Left forelimb (tissue), 1 donor: Measurements from ENCODE around the gene MYBPH.

Experiments used
- DNase-seq: peaks from one replicate; pipeline ENCODE4 v3.0.0-alpha.2; 2018; ENCODE audit warnings: low spot score

The MYBPH gene

DNA sequence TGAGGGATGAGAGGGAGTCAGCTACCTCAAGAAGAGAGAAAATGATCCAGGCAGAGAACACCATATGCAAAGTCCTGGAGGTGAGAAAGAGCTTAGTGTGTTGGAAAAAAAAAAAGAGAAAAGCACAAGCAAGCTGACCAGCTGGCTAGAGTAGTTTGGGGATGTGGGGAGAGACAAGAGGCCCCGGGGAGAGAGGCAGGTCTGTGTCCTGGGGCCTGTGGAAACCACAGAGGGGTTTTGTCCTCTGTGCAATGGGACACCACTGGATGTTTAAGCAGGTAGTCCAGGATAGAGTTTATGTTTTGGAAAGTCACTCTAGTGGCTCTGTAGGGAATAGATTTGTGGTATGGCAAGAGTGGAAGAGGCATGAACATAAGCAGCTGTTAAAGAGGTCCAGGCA lies 25.3 kb upstream of the MYBPH start:
- DNase-seq = no peak

GRCh38 chr1:203199816-203200571 lies 24.4 kb upstream of the MYBPH start:
- DNase-seq = no peak

DNA sequence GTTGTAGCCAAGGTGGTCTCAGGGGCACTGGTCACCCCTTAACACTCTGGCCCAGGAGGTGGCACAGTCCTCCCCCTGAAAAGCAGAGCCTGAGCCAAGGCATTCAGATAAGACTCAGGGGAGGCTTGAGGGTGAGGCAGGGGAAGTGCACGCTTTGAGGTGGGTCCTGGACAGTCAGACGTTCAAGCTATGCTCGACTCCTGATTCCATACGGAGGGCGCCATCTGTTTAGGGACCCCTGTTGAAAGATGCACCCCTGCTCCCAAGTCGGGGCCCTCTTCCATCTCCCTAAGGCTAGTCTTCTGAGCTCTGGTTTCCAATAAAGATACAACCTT lies 23.8 kb upstream of the MYBPH start:
- no peak for DNase-seq

- DNase-seq = no peak
Observed at GRCh38 chr1:203199002-203199401, 23.4 kb upstream of the MYBPH start.

GRCh38 chr1:203197625-203198024 lies 22.0 kb upstream of the MYBPH start:
- DNase-seq = peak; percentile 15

GRCh38 chr1:203196371-203196770 lies 20.7 kb upstream of the MYBPH start:
- no peak for DNase-seq

DNA sequence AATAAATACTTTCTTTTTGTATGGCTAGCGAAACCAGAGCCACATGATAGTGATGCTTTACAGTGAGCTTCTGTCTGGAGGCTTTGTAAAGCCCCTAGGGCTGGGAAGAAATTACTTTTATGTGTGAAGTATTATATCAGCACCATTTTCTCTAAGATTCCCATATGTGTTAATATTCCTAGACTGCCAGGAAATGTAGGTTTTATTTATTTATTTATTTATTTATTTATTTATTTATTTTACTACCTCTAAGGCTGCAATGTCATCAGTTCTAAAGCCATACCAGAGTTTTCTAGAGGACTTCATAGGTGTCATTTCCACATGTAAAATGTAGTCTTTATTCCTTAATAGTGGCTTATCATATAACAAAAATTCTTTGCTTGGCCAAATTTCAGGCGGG lies 15.3 kb upstream of the MYBPH start:
- DNase-seq = no peak

GRCh38 chr1:203189951-203190352 lies 14.3 kb upstream of the MYBPH start:
- DNase-seq = no peak

GRCh38 chr1:203188686-203189232 lies 13.1 kb upstream of the MYBPH start:
- DNase-seq = no peak

GRCh38 chr1:203187689-203188264 lies 12.2 kb upstream of the MYBPH start:
- no peak for DNase-seq

DNA sequence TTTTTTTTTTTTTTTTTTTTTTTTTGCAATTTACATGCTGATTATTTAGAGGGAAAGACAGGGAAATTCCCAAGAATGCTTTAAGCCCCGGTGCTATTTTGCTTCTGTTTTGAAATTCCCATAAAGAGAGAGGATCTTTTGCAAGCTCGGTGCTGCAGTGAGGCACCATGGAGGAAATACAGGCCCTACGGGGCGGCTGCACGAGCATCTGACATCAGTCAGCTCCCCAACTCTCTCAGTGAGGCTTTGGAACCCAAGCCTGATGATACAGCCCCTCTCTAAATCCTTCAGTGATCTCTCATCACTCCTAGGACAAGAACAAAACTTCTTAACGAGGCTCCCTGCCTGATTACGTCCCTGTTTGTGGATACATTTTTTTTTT lies 11.7 kb upstream of the MYBPH start:
- peak; percentile 15 for DNase-seq

GRCh38 chr1:203186446-203187303 lies 11.0 kb upstream of the MYBPH start, which contains the start of gene CHI3L1:
CHI3L1 (minus strand) TSS chr1:203186704; CDS start chr1:203186623, 81 bp downstream.
- DNase-seq = peak; percentile 55

DNA sequence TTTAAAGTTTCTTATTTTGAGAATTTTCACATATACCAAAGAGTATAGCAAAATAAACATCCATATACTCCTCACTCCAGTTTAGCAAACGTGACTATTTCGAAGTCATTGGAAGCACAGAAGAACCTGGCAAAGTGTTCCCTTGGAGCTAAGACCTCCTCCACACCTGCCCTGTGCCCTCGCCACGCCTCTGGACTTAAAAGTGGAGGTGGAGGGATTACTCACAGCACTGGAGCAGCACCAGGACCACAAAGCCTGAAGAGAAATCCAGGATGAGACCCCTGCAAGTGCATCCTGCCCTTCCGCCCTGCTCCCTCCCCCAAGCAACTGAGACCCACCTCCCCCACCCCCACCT lies 10.4 kb upstream of the MYBPH start:
- peak; percentile 47 for DNase-seq

- DNase-seq = peak; percentile 22
Observed at GRCh38 chr1:203185585-203185984, 10.0 kb upstream of the MYBPH start.

GRCh38 chr1:203185061-203185461 lies 9.4 kb upstream of the MYBPH start:
- peak; percentile 33 for DNase-seq

DNA sequence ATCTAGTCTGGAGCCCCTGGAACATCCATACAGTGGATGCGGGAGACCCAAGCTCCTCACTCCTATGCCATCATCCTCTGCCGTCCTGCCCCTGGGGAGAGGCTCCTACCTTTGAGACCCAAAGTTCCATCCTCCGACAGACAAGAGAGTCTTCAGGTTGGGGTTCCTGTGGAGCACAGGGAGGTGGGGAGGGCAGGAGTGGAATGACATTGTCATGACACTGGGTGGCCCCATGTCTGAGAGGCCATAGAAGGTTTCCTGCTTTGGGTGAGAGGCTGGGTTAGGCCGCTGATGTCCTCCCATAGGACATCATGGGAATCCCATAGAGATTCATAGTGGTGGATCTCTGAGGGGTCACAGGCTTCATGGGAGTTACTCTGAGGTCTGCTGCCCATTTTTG lies 8.8 kb upstream of the MYBPH start:
- DNase-seq = no peak

DNA sequence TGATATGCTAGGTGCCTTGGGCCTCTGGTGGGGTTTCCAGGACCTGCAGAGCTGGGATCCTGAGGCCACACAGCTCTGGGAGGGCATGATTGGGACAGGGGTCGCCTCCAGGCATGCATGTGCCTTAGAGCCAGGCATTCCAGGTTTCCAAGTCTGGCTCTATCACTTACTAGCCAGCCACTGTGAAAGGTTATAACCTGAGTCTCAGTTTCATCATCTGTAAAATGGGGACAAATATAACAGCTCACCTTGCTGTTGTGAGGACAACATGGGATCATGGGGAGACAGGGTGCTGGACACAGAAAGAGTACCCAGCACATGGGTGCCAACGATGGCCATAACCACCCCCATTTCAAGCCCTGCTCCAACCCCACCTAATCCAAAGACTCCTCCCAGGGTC lies 8.2 kb upstream of the MYBPH start:
- DNase-seq = no peak

DNA sequence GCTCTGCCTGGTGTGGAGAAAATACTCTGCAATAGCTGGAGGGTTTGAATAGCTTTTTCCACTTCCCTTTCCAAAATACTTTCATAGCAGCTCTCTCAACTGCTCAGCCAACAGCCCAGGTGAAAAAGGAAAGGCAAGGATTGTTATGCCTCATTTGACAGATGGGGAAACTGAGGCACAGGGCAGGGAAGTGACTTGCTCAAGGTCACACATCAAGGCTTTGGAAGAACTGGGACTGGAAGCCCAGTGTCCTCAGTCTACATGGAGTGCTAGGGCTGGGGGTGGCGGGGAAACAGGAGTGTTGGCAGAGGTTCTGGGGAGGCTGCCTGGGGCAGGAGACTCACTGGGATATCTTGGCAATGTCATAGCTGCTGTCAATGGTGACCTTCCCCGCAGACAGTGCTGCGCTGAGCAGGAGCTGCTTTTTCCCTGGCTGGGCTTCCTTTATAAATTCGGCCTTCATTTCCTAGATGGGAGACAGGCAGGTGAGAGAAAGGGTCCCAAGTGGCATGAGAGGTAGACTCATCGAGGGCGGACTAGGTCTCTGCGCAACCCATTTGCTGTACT lies 6.8 kb upstream of the MYBPH start:
- no peak for DNase-seq

GRCh38 chr1:203181586-203182386 lies 6.2 kb upstream of the MYBPH start:
- DNase-seq = no peak

DNA sequence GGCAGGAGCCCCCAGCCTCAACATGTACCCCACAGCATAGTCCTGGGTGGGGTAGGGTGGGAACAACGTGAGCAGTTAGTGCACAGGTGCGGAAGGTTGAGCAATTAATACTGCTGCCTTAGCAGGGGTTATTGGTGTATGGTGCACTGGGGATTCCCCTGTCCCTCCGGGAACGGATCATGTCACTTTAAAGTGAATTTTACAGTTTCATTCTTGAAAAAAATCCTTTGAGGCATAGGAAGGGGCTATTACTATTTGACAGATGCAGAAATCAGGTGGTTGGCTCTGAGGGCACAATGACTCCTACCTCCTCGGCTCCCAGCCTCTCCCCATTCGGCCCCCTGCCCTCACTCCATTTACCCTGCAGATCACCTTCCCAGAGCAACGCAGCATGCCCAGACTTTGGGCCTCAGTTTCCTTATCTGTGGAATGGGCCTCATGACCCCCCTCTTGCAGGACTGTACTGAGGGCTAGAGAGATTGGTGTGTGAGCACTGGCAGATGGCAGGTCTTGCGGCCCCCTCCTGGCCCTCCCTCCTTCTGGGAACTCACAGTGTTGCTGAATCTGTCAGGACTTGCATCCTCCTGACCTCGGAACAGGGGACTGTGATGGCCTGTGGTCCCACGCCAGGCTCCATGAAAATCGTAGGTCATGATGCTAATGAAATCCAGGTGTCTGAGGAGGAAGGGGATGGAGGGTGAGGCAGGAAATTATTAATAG lies 5.1 kb upstream of the MYBPH start:
- DNase-seq = no peak

DNA sequence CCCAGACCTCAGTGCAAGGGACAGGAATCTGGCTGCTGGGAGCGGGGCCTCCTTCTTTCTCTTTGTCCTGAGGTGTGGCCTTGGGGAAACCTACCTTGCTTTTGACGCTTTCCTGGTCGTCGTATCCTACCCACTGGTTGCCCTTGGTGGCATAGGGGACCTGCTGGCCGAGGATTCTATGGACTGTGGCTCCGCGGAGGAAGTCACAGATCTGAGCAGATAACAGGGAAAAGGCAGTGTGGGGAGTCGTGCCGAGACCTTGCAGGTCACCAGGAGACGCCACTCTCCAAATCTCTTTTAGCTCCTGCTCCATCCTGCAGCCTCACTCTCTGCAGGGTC lies 4.0 kb upstream of the MYBPH start:
- DNase-seq = no peak
